DMS53 treated with DMSO at 0.1 percent for 48 hours (cell line): Measurements from ENCODE around the gene NPRL2.
A peak's percentile ranks its signal among the peaks of the same experiment; 100 is the strongest.

Source experiments
- DNase-seq: peaks from one replicate; lab custom pipeline; 2025; ENCODE audit not compliant: unreplicated experiment; lab: John Stamatoyannopoulos, UW

The NPRL2 gene

GRCh38 chr3:50351323-50351697 lies 735 bp upstream of the NPRL2 start:
- DNase-seq = no peak

DNA sequence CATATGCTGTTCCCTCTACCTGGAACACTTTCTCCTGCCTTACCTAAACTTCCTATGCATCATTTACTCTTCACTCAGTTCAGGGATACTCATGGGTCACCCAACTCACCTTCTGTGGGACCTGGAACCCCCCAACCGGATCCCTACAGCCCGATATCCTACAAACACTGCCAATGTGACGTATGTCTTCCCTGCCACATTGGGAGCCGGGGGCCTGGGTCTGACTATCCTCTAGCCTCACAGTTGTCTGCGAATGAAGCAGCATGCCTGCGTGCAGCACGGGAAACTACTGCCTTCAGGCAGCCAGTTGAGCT lies 405 bp downstream of the NPRL2 start:
- DNase-seq = no peak

GRCh38 chr3:50347187-50347813 lies 3.3 kb downstream of the NPRL2 start:
- peak; percentile 44 for DNase-seq

DNA sequence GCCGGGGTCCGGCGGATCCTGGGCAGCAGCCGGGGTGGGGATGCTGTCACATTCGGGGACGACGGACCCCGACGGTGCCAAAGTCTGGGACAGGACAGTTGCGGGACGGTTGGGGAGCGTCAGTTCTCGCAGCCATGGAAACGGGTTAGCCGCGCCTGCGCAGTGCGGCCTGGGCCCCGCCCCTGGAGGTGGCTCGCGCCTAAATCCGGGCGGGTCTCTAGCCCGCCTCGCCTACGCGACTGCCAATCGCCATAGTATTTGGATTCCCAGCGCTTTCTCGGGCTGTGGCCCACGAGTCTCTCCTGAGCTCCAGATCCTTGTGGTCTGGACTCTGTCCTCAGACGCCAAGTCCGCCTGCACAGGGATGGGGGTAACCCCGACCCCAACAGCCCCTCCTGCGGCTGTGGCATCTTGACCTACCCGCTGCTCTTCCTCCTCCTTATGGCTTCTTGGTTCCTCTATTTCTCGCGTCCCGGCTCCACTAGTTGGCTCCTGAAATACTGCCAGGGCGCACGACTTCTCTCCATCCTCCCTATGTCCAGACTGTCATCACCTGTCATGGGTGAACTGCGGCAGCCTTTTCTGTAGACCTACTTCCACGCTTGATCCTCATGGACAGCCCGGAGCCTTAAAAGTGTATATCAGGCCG lies 4.9 kb downstream of the NPRL2 start, which contains the start of gene ZMYND10:
Gene ZMYND10 (minus strand): TSS at position 147 of the 649 bp plus-strand sequence. CDS start 153 bp downstream, outside the sequence.
- DNase-seq = no peak

GRCh38 chr3:50345008-50345407 lies 5.6 kb downstream of the NPRL2 start:
- no peak for DNase-seq

- no peak for DNase-seq
These were observed 7.6 kb downstream of the NPRL2 start for GRCh38 chr3:50342813-50343633.

DNA sequence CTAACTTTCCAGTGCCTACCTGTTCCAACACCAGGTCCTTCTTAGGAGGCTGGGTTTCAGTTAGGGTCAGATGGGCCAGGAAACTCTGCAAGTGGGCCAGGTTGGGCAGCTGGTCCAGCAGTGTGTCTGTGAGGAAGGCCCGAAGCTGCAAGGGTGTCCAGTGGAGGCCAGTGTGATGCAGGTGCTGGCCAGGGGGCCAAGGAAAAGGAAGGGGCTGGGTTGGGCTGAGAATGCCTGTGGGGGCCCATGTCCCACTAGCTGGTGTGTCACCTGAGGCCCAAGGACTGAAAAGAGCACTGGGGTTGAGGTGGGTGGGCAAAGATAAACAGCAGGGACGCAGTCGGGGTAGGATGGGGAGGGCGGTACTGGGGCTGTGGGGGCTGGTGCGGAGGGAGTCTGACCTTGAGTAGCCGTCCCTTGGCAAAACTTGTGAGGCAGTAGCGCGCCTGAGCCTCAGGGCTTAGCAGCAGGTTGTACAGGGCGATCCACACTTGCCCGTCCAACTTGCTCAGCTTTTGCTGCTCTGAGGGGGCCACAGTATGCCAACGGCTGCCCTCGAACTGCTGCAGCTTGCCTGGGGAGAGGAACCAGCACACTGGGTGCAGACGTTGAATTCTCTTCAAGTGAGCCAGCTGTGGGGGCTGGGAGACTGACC lies 8.5 kb downstream of the NPRL2 start:
- DNase-seq = no peak

DNA sequence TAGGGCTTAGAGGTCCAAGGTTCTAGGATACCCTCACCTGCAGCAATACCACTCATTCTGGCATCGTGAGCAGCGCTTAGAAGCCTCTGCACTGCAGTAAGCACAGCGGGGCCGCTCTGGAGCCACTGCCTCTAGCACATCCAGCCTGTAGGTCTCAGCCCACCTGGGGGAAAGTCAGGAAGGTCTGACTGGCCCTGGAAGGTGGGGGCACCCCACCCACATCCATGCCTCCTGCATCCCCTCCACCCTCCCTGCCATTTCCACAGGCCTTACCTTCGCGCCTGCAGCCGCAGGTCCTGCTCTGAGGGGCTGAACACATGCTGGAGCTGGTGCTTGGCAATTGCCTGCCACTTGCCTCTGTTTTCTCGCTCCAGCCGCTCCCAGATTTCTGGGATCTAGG lies 9.0 kb downstream of the NPRL2 start:
- no peak for DNase-seq

DNA sequence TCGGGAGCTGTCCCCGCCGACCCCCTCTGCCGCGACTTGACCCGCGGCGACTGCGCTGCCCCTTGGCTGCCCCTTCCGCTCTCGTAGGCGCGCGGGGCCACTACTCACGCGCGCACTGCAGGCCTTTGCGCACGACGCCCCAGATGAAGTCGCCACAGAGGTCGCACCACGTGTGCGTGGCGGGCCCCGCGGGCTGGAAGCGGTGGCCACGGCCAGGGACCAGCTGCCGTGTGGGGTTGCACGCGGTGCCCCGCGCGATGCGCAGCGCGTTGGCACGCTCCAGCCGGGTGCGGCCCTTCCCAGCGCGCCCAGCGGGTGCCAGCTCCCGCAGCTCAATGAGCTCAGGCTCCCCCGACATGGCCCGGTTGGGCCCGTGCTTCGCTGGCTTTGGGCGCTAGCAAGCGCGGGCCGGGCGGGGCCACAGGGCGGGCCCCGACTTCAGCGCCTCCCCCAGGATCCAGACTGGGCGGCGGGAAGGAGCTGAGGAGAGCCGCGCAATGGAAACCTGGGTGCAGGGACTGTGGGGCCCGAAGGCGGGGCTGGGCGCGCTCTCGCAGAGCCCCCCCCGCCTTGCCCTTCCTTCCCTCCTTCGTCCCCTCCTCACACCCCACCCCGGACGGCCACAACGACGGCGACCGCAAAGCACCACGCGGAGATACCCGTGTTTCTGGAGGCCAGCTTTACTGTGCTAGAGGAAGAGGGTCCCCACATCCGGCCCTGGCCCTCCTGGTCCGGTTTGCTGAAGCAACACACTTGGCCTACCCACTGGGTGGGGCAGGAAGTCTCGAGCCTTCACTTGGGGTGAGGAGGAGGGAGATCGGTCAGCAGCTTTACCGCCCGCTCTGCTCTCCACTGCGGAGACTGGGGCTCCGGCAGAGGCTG lies 9.9 kb downstream of the NPRL2 start, which contains the start of gene RASSF1:
Gene RASSF1 (minus strand): TSS at position 389 of the 882 bp plus-strand sequence. CDS start 31 bp downstream, at position 358.
- no peak for DNase-seq

DNA sequence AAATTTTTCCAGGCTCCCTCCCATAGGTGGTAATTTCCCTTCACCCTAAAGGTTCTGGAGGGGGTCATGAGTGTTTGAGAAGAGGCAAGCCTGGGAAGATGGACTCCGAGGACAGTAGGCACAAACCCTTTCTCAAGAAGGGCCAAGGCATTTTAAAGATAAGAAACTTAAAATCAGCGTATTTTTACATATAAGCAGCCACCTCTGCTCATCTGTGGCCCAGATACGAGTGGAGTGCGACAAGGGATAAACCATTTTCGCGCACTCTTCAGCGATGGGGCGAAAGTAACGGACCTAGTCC lies 10.5 kb downstream of the NPRL2 start:
- DNase-seq = no peak

- no peak for DNase-seq
These were observed 11.0 kb downstream of the NPRL2 start for GRCh38 chr3:50339485-50340146.

GRCh38 chr3:50338965-50339364 lies 11.6 kb downstream of the NPRL2 start:
- DNase-seq = no peak

DNA sequence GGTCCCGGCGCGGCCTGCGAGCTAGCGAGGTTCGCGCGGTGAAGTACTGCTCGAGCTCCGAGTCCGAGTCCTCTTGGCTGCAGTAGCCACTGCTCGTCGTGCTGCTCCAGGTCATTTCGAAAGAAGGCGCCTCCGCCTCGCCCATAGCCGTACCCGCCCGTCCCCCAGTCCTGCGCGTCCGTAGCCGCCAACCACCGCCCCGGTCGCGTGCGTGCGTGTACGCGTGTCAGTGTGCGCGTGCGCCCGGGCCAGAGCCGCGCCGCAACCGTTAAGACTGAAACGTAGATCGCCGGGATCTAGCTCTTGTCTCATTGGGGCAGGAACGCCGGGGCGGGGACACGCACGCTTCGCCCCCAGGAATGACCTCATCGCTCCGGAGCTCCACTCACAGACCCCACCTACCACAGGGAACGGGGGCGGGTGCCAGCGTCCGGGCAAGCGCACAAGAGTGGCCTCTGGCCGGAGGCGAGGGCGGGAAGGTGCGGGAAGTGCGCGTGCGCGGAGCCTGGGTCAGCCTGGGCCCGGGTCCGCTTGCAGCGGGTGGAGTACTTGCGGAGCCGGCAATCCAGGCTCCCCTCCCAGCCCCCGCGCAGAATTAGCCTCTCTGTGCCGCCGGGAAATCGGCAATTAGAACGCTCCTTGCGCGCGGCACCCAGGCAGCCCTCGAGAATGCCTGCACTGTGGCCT lies 13.3 kb downstream of the NPRL2 start:
- peak; percentile 74 for DNase-seq

DNA sequence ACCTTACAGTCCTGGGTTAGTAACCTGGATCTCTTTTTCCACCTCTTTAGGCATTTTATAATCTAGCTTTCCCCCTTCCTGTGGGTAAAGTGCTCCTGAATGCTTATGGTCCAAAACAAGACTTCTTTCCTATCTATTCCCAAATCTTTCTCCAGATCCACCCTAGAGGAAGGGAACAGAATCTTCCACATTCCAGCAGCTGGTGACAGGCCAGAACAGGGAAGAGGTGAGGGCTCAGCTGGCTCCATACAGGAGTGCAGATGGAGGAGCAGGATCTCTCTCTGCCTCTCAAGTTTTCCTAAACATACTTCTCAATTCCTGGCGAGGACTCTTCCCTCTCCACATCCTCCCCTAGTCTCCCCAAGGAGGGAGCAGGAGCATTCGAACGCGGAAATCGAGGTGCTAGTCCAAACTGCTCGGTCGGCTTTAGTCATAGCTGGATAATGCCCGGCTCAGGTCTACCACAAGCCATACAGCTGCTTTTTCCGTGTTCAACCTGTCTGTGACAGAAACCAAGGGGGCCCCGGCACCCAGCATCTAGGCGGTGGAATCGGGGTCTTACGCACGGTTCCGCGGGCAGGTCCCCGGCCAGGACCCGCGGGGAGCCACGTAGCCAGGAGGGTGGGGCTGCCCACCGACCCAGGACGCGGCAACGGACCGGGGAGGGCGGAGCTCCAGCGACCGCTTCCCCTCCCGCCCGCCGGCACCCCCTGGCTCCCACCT lies 14.0 kb downstream of the NPRL2 start:
- DNase-seq = no peak

GRCh38 chr3:50334339-50335075 lies 16.1 kb downstream of the NPRL2 start:
- no peak for DNase-seq

DNA sequence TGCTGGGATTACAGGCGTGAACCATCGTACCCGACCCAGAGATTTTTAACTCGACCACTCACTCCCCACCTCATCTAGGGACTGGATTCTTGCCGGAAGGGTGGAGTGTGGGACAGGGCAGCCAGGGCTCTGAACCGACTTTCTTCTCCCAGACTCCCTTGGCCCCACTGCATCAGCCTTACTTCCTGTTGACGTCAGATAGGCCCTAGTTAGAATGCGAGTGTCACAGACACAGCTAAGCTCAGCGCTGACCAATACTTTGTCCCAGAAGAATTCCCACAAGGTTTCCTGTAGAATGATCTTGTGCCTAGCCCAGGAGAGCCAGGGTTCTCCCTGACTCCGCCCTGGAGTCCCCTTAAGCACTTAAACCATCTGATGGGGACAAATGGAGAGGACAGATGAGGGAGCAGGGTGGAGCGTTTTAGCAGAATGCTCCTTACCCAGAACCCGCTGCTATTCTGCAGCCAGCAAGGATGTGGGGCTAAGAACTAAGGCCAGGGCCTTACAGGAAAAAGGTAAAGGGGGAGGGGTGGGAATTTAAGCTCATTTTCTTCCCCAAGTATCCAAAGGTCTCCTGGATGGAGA lies 16.7 kb downstream of the NPRL2 start:
- DNase-seq = no peak

- DNase-seq = no peak
These were observed 19.1 kb downstream of the NPRL2 start for GRCh38 chr3:50331364-50331907.

DNA sequence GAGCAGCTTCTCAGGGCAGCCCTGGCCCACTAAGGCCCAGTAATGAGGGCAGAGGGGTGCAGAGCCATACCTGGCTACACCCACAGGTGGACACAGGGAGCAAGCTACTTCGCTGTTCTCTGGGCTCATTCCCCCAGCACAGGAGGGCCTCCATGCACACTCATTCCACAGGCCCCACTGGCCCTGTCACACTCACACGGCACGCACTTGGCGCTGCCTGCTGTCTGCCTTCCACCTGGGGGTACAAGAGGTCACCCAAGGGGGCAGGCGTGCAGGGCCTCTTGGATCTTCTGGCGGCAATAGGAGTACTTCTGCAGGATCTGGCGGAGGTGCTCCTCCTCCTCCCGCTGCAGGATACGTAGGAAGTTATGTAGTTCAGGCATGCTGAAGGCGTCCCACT lies 20.2 kb downstream of the NPRL2 start:
- DNase-seq = no peak
